ENCODE data around the gene DOCK9.

DOCK9 gene

DNA sequence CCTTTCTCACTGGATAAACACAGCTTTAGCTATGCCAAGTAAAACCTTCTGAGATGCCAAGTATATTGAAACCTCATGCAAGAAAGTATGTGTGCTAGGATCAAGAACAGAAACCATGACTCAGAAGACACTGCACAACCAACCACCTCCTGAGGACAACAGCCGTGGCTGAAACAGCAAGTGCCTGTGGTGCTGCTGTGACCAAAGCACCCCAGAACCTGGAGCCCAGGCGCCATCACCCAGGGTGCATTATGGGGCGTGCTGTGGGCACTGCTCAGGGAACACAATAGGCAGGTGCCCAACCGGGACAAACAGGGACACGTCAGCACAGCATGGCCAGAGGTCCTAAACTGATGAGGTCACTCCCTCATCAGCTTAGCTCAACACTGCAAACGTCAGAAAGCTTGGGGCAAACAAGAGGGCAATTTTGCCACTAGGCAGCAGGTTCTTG lies 124.1 kb downstream of the DOCK9 start:
- no peak for DNase-seq (ENCODE audit: low read depth)
- no peak overlapping the region for H3K4me3 ChIP-seq (ENCODE audit: low read length)
- TF ChIP-seq, protein P1, sequence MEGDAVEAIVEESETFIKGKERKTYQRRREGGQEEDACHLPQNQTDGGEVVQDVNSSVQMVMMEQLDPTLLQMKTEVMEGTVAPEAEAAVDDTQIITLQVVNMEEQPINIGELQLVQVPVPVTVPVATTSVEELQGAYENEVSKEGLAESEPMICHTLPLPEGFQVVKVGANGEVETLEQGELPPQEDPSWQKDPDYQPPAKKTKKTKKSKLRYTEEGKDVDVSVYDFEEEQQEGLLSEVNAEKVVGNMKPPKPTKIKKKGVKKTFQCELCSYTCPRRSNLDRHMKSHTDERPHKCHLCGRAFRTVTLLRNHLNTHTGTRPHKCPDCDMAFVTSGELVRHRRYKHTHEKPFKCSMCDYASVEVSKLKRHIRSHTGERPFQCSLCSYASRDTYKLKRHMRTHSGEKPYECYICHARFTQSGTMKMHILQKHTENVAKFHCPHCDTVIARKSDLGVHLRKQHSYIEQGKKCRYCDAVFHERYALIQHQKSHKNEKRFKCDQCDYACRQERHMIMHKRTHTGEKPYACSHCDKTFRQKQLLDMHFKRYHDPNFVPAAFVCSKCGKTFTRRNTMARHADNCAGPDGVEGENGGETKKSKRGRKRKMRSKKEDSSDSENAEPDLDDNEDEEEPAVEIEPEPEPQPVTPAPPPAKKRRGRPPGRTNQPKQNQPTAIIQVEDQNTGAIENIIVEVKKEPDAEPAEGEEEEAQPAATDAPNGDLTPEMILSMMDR (conservative IDR thresholded peaks at IDR 0.05; ENCODE audit: low read depth, low read length): no peak

DNA sequence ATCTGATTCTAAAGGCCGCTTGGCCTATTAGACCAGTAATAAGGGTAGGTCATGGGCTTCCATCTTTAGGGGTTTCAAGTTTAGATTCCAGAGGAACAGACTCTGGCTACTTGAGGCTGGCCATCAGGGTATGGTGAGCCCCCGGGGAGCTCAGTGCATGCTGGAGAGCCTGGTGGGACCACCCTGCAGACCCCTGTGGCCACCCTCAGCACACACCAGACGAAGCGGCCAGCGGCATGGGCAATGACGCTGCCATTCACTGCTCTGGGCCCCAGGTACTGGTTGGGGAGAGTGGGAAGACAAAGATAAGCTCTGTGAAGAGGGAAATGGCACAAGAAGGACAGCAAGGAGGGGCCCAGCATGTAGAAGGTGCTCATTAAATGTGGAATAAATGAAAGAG lies 126.6 kb downstream of the DOCK9 start:
- no peak for DNase-seq (ENCODE audit: low read depth)
- TF ChIP-seq, protein P1 (conservative IDR thresholded peaks at IDR 0.05; ENCODE audit: low read depth, low read length): no peak
- H3K4me3 ChIP-seq (ENCODE audit: low read length): no peak overlapping the region

DNA sequence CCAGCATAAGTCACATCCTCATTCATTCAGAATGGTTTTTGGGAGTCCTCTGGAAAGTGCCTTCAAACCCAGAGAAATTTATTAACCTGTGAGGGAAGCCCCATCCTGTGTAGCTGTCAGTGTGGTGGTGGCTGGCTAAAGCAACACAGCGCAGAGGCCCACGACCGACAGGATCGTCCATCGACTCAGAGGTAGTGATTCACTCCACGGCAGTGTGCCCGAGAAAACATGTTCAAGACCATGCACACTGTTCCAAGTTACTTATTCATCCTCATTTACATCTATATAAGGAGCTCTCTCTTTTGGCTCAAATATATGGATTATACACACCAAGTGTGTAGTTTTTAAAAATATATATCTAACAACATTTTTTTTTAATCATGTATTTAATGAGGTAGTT lies 129.1 kb downstream of the DOCK9 start:
- no peak for DNase-seq (ENCODE audit: low read depth)
- TF ChIP-seq, protein P1 (conservative IDR thresholded peaks at IDR 0.05; ENCODE audit: low read depth, low read length): no peak
- no peak overlapping the region for H3K4me3 ChIP-seq (ENCODE audit: low read length)

DNA sequence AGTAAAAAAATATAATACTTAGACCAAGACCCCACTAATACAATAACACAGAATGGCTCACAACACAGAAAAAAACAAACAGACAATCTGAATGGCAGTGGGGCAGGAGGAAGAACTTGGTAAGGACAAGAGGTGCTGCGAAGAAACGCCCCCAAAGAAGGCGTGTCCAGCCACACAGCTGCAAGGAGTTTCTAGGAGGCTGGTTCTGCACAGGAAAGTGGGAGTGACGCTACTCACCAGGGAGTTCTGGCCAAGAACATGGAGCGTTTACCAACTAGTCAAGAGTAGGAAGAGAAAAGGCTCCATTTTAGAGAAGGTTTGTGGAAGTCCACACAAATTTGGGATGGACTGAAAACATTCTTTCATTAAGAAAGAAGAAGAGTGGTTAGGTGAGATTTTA lies 130.1 kb downstream of the DOCK9 start:
- DNase-seq (ENCODE audit: low read depth): no peak
- TF ChIP-seq, protein P1 (conservative IDR thresholded peaks at IDR 0.05; ENCODE audit: low read depth, low read length): no peak

DNA sequence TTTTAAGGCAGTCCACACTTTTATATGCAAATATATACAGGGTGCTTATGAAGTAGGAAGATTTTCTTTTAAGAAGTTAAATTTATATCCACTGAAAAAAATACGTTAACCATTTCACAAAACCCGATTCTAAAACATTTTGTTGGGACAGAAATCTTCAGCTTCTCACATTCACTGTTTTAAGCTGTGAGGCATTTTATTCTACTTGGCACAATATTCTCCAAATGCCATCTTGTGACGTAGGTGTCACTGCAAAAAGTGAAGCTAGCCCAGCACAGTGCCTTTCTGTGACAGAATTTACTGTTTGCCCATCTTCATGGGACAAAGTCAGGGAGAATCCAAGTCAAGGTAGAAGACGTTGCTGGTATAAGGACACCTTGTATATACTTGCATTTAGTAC lies 130.9 kb downstream of the DOCK9 start:
- no peak for DNase-seq (ENCODE audit: low read depth)
- TF ChIP-seq, protein P1 (conservative IDR thresholded peaks at IDR 0.05; ENCODE audit: low read depth, low read length): no peak

More for the DNA sequence above, 130.1 kb downstream of the DOCK9 start:
- no peak overlapping the region for H3K4me3 ChIP-seq (ENCODE audit: low read length)

DNA sequence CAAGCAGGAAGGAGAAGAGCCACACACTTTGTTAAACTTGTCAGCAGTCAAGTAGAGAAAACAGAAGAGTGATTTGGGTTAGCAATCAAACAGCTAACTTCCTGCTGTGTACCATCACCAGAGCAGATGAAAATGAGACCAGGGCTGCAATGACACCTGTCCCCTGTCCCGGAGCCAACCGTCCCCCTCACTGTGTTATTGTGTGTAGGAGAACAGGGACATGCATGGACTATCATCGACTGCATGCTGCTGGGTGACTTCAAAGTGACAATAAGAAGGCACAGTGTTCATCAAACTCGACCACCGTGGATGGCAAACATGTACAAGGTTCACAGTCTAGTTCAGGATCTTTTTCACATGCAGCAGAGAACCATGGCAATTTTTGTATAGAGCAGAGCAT lies 131.3 kb downstream of the DOCK9 start:
- no peak overlapping the region for H3K4me3 ChIP-seq (ENCODE audit: low read length)
- TF ChIP-seq, protein P1 (conservative IDR thresholded peaks at IDR 0.05; ENCODE audit: low read depth, low read length): no peak
- DNase-seq (ENCODE audit: low read depth): no peak

More for the DNA sequence above, 130.9 kb downstream of the DOCK9 start:
- no peak overlapping the region for H3K4me3 ChIP-seq (ENCODE audit: low read length)

DNA sequence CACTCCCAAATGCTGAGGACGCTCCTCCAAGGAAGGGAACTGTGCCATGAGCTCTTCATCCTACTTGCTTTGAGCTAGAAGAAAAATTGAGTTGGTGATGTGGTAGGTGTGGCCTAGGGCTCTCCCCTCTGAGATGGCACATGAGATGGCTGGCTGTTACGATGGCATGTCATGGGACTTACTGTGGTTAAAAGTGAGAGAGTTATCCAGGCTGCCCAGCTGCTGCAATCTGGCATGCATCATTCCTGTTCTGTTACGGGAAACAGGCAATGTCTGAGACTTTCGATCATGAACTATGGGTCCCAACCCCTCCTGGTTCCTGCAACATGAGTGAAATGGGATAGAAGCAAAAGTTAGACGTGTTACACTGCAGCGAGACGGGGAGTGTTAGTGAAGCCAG lies 132.1 kb downstream of the DOCK9 start:
- TF ChIP-seq, protein P1 (conservative IDR thresholded peaks at IDR 0.05; ENCODE audit: low read depth, low read length): no peak
- no peak overlapping the region for H3K4me3 ChIP-seq (ENCODE audit: low read length)
- DNase-seq (ENCODE audit: low read depth): no peak
